HG03565 (cell line): Measurements from ENCODE around the gene TFAP2D.

ENCODE experiments used
- ATAC-seq: cut with Tn5 transposase; IDR thresholded peaks from one replicate; pipeline ENCODE4 v1.9.1; 2021; ENCODE audit warnings: mild to moderate bottlenecking, moderate library complexity; ENCODE audit not compliant: unreplicated experiment

Gene TFAP2D

DNA sequence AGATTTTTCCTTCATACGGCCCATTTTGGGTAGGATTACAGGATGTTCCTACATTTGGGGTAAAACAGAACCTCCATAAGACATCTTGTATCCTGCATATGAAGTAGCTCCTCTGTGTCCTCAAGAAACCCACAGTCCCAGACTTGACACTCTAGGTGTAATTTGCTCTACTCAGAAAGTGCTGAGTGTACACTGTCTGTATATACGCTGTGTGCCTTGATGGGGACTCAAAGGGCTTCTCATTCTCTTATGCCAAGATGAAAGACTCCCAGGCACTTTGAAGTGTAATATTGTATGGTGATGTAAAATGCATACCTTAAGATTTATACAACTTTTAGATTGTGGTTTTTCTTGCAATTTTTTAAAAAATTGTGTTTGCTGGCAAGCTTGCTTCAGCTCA is 5.2 kb downstream of the TFAP2D start:
- ATAC-seq: no peak

DNA sequence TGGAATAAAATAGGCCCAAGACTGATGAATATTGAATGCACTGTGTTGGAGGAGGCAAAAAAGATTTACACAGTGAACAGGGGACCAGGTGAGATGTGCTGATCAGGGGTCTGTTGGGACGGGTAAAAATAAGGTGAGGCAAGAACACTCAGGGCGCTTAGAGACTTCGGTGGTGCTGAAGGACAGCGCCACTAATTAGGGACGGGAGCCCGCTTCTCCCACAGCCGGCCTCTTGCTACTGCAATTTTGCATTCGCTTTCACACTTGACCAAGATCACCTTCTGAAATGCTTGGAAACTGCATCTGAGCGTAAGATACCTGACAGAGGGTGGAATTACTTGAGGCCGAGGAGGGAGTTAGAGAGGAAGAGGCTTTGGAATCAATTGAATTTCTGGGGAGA is 7.3 kb downstream of the TFAP2D start:
- ATAC-seq: no peak

DNA sequence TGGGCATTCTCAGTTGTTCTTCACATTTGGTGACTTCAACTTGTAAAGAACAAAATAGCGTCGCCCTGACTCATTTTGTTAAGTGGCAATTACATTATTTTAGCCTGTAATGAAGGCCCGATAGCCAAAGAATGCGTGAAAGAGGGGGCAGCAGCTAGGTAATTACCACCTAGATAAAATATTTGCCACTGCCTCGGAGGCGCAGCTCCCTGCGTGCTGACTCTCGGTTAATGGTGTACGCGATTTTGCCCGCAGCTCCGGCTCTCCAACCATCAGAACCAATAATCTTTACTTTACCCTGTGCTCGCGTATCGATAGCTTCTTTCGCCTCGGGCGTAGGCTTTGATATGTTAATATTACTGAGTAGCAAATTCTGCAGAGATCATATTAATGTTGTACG is 8.7 kb downstream of the TFAP2D start:
- ATAC-seq: no peak

DNA sequence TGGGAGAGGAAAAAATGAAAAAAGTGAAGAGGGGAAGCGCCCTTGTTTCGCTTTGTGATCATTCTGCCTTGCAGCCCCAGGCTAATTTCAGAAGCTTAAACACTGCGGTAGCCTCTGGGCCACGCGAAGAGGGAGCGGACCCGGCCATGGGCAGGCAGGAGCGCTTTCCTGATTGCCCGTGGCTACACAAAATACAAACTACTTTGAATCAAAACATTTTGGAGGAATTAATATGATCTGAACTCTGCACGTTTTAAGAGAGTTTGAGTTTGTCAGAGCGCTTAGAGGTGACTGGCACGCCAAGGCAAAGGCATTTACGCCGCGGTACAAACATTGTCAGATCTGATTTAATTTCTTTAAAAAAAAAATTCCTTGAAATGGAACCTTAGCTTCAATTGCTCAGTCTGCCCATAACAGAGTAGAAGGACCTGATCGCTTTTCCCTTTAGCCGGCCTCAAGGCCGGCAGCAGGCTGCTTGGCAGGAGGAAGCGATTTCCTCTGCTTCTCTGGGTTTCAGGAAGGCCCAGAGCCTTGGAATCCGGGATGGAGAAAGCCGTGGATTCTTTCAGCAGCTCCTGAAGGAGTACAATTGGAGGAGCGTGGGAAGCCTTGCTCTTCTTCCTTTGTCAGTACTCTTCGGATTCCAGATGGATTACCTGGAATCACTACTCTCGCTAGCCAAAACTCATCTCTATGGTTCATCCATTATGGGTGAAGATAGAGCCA is 9.7 kb downstream of the TFAP2D start:
- ATAC-seq: no peak

DNA sequence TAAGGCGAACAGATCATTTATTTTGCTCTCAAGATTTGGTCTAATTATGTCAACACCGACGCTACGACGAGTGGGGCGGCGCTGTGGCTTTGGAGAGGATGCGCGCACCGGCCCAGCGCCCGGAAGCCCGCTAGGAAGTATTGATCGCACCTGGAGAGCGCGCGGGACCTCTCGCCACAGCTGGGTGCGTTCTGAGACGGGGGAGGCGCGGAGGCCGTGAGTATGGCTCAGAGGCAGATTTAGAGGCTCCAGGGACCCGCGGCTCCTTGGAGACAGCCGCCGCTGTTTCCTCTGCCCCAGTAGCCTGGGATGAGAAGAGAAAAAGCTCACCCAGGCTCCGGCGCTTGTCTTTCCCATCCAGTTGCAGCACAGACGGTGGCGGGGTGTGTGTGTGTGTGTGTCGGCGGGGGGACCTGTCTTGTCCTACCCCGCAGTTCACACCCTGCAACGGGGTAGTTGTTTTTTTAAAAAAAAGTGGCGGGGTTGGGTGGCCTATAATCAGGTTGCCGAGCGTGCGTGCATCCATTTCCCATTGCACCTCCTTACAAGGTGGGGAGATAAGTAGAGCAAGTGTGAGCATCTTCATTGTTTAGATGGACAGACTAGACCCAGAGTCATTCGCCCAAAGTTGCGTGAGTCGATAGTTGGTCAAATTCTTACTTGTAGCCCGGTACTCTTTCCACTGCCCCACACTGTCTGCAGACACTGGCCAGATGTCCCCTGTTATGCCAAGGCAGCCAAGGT is 11.2 kb downstream of the TFAP2D start:
- ATAC-seq: no peak

DNA sequence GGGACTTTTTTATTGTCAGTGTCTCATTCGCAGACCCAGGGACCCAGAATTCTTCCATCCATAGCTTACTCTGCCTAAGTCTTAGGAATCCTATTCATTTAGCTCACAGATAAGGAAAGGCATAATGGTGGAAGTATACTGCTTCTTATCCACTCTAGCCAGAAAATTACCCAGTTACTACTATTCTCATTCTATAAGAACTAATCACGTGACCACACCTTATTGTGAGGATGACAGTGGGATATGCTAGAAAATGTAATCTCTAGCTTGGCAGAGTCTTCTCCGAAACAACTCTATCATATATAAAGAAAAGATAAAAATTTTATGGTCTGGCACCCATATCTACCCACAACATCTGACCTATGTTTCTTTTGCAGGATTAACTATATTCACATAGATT is 21.2 kb downstream of the TFAP2D start:
- no peak for ATAC-seq

DNA sequence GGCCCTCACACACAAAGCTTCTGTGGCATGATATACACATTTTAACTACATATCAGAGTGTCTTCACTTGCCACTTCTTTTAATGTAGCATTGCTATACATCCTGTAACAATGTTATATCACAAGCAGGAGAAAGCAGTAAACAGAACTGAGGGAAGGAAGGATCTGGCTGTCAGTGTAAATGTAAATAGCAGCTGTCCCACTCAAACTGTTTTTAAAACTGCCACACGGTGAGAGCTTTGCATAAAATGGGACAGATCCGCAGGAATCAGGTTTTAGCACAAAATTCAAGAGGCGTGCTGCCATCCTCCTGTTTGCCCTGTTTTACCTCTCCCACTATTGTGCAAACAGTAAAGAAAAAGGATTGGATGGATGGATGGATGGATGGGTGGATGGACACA is 28.8 kb downstream of the TFAP2D start:
- no peak for ATAC-seq

DNA sequence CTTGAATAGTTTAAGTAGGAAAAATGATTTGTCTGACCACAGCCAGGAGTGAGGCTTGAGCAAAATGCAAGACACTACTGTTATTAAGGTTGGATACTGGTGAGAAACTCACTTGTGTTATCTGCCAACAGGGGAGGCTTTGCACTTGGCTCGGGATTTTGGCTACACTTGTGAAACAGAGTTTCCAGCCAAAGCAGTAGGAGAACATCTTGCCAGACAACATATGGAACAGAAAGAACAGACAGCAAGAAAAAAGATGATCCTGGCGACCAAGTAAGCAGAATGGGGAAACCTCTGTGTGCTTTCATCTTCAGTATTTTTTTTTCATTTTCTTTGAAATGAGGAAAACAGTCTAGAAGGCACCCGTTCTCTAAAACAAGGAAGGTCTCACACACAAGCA is 31.6 kb downstream of the TFAP2D start:
- no peak for ATAC-seq

DNA sequence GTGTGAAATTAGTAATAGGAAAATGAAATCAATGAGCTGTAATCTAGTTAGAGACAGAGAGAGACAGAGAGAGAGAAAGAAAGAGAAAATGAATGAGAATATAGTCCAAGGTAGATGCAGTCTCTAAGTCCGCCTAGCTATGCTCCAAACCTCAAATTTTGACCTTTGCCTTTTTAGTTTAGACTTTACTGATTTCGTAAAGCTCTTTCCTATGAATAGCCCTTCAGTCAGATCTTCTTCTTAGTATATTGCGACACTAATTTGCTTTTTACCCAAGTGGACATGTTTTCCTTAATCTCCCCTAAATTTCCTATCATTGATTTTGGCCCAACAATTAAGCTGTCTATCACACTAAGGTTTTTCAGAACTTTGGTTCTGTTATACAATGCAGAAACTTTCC is 49.5 kb downstream of the TFAP2D start:
- no peak for ATAC-seq

DNA sequence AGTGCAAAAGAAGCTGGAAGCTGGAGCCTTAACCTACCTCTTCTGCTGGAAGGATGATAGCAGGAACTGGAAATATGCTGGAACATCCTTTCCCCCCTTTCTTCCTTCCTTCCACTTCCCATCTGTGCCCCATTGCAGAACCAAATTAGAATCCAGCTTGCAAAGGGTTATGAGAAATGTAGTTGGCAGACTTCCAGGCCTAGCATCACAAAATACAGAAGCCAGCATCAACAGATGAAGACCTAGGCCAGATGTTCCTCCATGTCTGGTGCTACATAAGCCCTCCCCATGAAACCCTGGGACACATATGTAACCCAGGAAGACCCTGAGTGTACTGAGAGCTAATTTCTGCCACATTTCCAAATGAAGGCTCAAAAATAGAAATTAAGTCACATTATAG is 65.4 kb downstream of the TFAP2D start:
- ATAC-seq: no peak

DNA sequence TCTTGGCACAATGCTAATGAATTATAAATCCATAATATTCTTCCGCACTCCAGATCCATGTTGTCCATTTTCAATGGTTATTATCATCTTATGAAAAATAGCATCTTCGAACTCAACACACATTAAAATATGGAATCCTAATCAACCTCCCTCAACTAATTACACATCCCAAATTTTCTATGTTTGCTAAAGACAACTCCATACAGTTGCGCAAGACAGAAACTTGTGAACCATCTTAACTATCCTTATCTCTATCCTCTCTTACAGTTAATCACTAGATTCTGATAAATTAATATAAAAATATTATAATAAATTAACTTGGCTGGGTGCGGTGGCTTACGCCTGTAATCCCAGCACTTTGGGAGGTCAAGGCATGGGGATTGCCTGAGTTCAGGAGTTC is 67.1 kb downstream of the TFAP2D start:
- no peak for ATAC-seq

DNA sequence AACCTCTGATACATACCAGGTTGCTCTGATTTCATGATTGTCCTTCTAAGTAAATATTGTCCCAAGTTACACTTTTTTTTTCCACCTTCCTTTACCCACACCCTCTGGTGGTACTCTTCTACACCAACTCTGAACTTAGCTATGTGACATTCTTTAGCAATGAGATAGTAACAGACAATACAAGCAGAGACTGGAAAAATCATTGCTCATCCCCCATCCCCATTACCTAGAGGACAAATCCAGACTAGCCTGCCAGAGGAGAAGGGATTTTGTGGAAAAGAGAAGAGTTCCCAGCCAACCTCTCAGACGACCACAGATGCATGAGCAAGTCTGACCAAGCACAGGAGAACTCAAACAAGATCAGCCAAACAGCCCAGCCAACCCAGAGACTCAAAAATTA is 72.6 kb downstream of the TFAP2D start:
- no peak for ATAC-seq

DNA sequence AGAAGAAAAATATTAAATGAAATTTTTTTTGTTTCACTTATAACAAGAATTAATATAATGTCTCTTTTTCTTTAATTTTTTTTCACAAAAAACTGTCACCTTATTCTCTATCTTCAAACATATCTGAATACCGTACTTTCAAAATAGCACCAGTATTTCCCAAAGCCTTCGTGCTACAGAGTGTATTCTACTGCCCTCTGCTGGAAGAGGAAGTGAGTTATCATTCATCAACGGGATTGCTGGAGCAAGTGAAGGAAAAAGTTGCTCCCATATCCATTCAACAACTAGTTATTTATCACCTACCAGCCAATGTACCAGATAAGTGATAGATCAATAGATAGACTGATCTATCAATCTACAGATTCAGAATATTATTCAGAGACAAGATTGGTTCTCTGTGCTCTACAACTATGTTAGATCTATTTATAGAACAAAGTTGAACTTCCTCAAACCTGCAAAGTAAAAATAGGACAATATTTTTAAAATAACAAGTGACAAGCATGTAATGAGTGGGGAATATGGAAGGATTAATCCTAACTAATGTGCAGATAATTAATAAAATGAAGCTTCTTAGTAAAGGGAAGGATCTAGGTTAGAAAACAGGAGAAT is 78.7 kb downstream of the TFAP2D start:
- ATAC-seq: peak; percentile 78

DNA sequence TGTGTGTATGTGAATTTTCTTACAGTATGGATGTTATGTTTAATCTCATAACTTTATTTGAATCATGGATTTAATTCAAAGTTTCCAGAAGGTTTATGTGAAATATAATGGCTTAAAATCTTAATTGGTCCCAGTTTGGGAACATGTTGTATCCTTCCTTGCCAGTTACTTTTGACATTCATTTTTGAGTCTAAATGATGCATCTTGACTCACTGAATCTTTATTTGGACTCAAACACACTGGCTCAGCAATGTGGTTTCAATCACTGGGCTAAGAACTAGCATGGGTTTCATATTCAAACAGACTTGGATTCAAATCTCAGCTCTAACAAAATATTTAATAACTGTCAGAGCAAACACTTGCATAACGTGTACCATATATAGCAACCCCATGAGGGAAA is 79.4 kb downstream of the TFAP2D start:
- no peak for ATAC-seq

DNA sequence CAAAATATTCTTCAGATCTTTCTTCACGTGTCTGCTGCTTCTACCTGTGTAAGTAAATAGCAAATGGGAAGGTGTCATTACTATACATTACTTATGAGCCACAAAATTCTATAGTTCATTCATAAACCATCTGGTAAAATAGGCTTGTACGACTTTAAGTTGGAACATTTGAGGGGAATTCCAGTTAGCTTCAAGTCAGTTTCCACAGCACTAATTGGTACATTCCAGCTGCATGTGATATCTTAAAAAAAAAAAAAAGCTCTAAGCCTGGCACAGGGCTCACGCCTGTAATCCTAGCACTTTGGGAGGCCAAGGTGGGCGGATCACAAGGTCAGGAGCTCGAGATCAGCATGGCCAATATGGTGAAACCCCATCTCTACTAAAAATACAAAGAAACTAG is 82.2 kb downstream of the TFAP2D start:
- no peak for ATAC-seq

DNA sequence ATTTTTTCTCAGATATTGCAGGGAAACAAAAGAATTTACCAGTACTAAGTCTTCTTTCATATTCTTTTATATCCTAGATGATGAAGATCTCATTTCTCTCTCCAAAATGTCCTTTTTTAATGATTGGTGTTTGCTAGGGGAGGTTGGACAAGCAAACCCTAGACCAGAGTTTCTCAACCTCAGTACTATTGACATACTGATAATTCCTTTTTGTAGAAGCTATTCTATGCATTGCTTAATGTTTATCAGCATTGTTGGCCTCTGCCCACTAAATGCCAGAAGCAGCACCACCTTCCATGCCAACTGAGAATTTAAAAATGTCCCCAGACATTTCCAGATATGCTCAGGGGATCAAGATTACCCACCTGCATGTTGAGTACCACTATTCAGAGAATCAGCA is 91.0 kb downstream of the TFAP2D start:
- no peak for ATAC-seq

DNA sequence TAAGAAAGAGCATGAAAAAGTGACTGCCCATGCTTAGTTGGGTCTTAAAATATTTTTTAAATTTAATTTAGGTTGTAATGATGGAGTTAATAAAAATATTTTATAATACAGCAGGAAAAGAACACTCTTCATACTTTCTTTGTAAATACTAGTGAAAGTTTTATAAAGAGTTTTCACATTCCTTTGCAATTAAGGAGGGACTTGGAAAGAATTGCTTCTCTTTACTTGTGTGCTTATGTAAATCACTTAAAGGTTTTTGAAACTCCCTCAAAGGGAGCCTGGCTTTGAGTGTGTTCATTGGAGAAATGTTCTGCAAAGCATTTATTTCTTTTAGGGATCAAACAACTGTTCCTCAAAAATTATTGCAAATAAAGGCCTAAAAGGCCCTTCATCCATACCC is 93.7 kb downstream of the TFAP2D start:
- ATAC-seq: no peak

DNA sequence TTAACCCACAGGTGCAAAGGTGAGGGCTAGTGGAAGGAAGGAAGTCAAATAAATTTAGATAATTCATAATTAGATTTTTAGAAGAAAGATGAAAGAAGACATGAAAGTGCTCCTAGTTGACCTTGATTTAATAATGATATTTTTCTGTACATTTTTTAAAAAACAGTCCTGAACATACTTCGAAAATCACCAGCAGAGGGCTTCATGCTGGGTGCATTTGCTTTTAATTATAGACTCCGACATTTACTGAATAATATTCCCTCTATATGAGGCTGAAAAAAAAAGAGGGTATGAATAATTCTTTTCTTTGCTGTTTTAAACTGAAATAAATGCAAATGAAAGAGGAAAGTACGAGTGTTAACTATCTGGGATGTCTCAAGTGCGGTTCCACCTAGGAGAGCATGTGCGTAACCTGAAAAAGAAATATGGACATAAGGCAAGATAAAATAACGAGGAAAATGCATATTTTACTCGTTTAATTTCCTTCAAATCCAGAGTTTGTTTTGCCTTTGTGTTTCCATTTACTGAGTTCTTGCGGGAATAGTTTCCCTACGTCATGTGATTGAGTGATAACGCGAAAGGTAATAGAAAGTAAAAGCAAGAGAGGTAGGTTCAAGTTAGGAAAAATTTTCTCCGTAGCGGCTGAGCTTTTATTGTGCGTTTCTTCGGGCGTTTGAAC is 102.2 kb downstream of the TFAP2D start:
- peak; percentile 34 for ATAC-seq

DNA sequence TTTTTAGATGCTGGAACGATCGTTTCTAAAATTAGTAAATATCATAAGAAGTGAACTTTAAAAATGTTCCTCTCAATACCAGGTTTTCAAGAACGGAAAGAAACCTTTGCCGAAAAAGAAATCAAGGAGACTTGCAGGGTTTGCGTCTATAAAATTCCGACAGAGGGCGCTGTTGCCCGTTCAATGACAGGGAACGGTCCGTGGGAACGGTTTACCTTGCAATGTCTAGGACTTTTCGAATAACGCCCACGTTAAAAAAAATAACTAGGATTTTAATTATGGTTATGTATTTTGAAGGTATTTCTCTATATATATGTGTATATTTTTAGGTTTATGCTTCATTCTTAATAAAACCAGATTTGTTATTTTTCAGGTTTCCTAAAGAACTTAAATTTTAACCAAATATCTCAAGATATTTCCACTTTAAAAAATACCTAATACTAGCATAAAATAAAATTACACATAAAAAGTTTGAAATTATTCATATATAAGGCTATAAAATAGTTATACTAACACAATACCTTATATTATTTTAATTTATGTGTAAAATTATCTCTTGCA is 102.9 kb downstream of the TFAP2D start:
- peak; percentile 78 for ATAC-seq

DNA sequence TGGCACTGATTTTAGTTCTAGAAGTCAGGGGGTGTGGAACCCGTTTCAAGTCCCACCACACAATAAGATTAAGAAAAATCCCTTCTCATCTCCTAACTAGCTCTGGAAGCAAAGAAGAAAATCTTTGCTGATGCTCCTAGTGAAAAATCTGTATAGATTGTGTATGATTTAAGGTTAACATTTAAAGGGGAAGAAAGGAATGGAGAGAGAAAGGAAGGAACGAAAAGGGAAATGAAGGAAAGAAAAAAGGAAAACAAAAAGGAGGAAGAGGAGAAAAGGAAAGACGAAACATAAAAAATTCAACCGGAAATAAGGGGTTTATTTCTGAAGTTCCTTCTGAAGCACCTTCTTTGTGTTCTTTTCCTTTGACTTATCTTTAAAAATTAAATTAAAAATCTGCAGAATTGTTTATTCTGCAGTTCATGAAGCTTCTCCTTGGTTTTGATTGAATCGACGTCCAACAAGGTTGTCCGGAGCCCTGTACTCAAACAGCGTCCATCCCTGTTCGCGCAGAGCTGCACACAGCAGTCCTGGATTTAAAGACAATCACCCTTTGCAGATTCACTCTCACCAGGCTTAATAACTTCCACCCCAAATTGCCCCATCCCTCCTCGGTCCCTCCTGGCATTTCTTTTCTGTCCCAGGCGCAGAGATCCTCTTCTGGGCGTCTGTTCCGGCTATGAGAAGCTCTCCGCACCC is 103.8 kb downstream of the TFAP2D start:
- no peak for ATAC-seq

DNA sequence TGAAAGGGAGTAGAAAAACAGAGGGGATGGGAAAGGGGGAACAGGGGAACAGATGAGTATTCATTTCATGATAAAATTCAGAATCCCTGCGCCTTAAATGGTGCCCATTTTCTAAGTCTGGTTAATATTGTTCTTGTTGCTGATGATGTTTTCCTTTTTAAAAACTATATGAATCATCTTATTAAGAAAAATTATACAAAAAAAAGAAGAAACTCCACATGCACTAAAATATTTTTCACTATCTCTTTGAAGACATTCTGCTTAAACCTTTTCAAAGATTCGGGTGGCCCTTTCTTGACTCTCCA is 104.3 kb downstream of the TFAP2D start:
- no peak for ATAC-seq
